LNCaP clone FGC (cell line): ENCODE data around the gene ZNRD2.

Experiments
- DNase-seq: peaks from one replicate; pipeline ENCODE4 v3.0.0-alpha.2; 2011; ENCODE audit warnings: low read depth
- H3K4me3 ChIP-seq: 2 replicates; pipeline ENCODE4 v1.5.1; 2011; ENCODE audit warnings: mild to moderate bottlenecking, low read depth, low read length, control low read depth
- TF ChIP-seq, protein P1 (sequence below): IDR thresholded peaks from 2 replicates; pipeline ENCODE4 v1.5.1; 2012; ENCODE audit warnings: mild to moderate bottlenecking; ENCODE audit not compliant: control insufficient read depth, insufficient read depth; ENCODE audit errors: extremely low read depth

Gene ZNRD2

DNA sequence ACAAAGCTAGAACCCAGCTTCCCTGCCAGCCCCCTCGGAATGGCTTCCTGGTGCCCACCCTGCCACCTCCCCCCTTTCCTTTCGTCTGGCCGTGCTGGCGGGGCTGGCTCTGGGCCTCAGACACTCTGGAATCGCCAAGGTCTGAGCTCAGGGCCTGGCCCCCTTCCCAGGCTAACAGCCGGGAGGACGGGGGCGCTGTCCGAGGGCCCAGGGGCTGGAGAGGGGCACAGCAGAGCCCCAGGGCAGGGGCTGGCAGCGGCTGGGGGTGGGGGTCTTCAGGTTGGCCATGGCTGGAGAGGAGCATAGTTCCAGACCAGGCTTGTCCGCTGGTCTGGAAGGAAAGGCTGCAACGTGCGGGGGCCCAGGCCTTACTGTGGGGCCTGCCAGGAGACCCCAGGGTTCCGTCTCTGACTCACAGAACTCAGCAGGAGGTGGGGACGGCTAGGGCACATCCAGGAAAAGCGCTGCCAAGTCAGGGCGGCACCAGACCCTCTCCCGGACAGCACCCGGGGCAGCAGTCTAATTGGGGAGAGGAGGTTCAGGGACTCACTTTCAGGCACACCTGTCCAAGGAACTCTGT lies 11.3 kb upstream of the ZNRD2 start:
- no peak for DNase-seq
- peak overlapping the region; percentile 48 for H3K4me3 ChIP-seq

DNA sequence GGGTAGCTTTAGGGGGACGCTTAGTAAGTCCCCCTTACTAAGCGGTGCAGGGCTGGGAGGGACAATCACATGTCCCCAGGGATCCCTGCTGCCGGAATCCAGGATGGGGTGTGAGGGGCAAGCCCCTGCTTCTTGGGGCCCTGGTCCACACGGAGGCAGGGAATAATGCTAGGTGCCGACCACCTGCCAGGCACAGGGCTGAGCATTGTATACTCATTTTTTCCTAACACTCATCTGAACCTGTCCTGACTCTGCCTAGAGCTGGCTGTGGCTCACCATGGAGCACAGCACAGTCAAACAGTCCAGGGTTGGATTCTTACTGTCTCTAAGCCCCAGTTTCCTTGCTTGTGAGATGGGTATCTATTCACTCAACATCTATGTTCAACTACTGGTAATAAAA lies 10.7 kb upstream of the ZNRD2 start:
- TF ChIP-seq, protein P1, sequence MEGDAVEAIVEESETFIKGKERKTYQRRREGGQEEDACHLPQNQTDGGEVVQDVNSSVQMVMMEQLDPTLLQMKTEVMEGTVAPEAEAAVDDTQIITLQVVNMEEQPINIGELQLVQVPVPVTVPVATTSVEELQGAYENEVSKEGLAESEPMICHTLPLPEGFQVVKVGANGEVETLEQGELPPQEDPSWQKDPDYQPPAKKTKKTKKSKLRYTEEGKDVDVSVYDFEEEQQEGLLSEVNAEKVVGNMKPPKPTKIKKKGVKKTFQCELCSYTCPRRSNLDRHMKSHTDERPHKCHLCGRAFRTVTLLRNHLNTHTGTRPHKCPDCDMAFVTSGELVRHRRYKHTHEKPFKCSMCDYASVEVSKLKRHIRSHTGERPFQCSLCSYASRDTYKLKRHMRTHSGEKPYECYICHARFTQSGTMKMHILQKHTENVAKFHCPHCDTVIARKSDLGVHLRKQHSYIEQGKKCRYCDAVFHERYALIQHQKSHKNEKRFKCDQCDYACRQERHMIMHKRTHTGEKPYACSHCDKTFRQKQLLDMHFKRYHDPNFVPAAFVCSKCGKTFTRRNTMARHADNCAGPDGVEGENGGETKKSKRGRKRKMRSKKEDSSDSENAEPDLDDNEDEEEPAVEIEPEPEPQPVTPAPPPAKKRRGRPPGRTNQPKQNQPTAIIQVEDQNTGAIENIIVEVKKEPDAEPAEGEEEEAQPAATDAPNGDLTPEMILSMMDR: no peak
- no peak overlapping the region for H3K4me3 ChIP-seq
- no peak for DNase-seq

More for the DNA sequence above, 11.3 kb upstream of the ZNRD2 start:
- TF ChIP-seq, protein P1: 0 out of 2 replicates have a peak, but pooled peaks have one; percentile 8

DNA sequence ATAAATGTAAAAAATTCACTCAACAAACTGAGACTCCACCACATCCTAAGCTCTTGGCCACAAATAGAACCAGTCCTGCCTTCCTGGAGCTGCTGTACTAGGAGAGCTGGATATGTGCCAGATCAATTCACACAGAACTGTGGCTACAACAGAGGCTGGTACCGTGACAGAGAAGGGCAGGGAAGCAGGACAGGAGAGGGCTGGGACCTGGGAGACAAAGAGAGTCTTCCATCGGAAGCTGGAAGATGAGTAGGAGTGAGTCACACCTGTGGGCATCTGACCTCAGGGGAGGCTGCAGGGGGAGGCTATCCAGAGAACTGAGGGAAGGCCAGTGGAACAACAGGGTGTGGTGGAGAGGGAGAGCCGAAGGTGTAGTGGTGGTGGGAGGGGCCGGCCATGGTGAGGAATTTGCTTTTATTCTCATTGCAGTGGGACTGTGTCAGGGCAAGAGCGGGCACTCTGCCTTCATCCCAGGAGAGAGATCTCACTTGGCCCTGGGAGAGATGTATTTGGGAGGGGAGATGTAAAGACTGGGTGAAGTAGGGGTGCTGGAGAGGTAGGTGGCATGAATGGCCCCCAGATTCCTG lies 10.2 kb upstream of the ZNRD2 start:
- no peak for DNase-seq
- TF ChIP-seq, protein P1: no peak
- no peak overlapping the region for H3K4me3 ChIP-seq

DNA sequence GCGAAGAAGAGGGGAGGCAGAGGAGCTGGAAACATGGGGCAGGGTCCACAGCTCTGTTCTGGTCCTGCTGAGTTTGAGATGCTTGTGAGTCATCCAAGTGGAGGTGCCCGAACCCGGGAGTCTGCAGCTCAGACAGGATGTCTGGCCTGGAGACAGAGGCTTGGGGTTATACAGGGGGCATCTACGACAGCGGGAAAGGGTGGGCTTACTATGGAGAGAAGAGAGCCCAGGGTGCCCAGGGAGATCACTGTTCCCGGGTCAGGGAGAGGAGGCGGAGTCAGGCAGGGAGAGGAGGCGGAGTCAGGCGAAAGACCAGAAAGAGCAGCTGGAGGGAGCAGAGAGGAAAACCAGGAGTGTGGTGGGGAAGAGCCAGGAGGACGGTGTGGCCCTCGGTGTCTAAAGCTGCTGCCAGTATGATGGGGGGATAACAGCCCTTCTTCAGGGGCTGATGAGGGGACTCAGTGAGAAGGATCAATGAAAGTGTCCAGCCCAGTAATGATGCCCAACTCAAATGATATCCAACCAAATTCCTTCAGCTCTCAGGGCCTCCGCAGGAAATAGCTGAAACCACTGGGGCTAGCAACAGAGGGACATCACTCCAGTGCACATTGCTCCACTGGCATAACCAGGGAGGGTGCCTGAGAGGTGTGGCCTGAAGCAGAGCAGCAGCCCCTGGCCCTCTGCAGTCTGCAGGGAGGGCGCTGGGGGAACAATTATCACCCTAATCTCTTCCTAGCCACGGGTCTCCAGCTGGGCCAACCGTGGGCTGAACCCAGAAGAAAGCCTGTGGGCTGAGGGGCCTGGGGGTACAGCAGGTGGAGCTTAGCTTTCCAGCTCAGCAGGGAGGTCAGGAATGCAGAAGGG lies 9.5 kb upstream of the ZNRD2 start:
- DNase-seq: no peak
- TF ChIP-seq, protein P1: no peak
- H3K4me3 ChIP-seq: no peak overlapping the region

DNA sequence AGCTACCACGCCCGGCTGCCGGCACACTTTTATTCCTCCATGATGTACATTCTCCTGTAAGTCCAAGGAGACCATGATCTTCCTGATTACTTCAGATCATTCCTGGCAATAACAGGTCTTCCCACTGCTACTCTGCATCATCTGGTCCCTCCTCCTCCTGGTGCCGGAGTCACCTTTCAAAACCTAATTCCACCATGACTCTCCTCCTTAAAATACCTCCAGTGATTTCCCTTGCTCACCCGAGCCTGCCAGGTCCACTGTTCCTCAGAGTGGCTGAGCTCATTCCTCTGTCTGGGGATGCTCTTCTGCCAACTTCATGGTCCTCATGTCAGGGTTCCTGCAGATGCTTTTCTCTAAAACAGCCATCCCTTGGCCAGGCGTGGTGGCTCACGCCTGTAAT lies 8.3 kb upstream of the ZNRD2 start:
- H3K4me3 ChIP-seq: no peak overlapping the region
- no peak for DNase-seq
- TF ChIP-seq, protein P1: no peak

DNA sequence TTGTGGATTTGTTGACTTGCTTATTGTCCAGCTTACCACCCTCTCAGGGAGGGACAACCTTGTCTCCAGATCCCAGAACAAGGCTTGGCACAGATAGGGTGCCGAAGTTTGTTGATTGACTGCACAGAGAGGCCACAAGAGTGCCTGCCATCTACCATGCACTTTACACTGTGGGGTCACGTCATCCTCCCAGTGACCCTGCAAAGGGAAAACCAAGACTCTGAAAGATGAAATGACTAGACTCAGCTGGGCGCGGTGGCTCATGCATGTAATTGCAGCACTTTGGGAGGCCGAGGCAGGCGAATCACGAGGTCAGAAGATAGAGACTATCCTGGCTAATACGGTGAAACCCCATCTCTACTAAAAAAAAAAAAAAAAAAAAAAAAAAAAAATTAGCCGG lies 7.5 kb upstream of the ZNRD2 start:
- TF ChIP-seq, protein P1: no peak

More for the DNA sequence above, 7.5 kb upstream of the ZNRD2 start:
- no peak overlapping the region for H3K4me3 ChIP-seq
- no peak for DNase-seq
